ENCODE measurements around the gene YEATS4. TPM values are rescaled to one million over a fixed set of nuclear protein-coding genes. Genes with fewer than 3 reads are reported as not detected.
A peak's percentile ranks its signal among the peaks of the same experiment; 100 is the strongest.

Gene YEATS4
- total and polyA plus RNA-seq, 4 experiments from 2014 or later: 18.2 to 57.5 (median 32.3) TPM

DNA sequence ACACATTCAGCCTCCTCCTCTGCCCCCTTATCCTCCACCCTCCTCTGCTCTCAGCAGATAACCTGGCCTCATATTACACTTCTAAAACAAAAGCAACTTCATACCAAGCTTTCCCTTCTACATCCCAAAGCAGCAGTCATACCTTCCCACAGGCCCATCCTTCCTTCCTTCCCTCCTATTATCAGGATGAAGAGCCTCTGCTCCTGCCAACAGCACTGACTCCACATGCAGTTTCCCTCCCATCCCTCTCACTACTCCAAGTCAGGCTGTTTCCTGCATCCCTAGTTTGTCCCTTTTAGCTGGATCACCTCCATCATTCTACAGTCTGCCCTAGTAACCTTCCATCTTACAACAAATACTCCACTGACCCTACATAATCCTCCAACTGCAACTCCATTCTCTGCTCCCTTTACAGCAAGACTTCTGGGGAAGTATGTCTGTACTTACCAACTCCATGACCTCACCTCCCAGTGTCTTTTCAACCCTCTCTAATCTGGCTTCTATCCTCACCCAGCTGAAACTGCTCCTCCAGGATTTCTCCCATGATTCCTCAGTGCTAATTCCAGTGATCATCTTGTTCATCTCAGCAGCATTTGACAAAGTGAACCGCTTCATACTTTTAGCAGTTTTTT is 4.9 kb upstream of the YEATS4 start:
- peaks cover 4 to 8% of the 10 kb centered on the region in 2 donors for H3K27me3 Mint-ChIP-seq
- H3K27me3 ChIP-seq (ENCODE audit: insufficient read depth, low read length): no peaks in the 10 kb centered on the region
- peaks cover 6% of the 10 kb centered on the region for H3K4me1 ChIP-seq (ENCODE audit: insufficient read depth, low read length)
- no peak overlapping the region for H3K27ac ChIP-seq (ENCODE audit: low read depth, low read length)
- H3K27ac Mint-ChIP-seq: peak overlapping the region in 1 of 7 donors; percentile 15
- ChIA-PET POLR2A (ENCODE audit: partially characterized antibody) (interaction anchor here (0.8 kb wide), 1 partner anchor 24 kb away, joined by 3 read pairs; no protein-coding TSS in a partner anchor), CTCF (ENCODE audit: partially characterized antibody) (interaction anchor here (3.6 kb wide), 1 partner anchor 217 kb away, joined by 29 read pairs; no protein-coding TSS in a partner anchor)
- H3K4me3 Mint-ChIP-seq: no peak overlapping the region
- no peaks in the 10 kb centered on the region for H3K36me3 Mint-ChIP-seq
- H3K9me3 Mint-ChIP-seq: peaks cover 0 to 3% (median 0%) of the 10 kb centered on the region in 8 donors
- H3K4me1 Mint-ChIP-seq: peaks cover 13 to 16% (median 15%) of the 10 kb centered on the region in 4 donors
- H3K4me3 ChIP-seq (ENCODE audit: low read length in 2 of 2): no peak overlapping the region
- intact Hi-C loops (cut with micrococcal nuclease): loop anchor here (5.0 kb wide), 2 partner anchors 1223 to 1378 kb away; no protein-coding TSS in a partner anchor
- DNase-seq: no peak
- H3K36me3 ChIP-seq (ENCODE audit: insufficient read depth, low read length): no peaks in the 10 kb centered on the region
- no peaks in the 10 kb centered on the region for H3K9me3 ChIP-seq (ENCODE audit: control insufficient read depth in 1 of 2, low read length in 2 of 2)

DNA sequence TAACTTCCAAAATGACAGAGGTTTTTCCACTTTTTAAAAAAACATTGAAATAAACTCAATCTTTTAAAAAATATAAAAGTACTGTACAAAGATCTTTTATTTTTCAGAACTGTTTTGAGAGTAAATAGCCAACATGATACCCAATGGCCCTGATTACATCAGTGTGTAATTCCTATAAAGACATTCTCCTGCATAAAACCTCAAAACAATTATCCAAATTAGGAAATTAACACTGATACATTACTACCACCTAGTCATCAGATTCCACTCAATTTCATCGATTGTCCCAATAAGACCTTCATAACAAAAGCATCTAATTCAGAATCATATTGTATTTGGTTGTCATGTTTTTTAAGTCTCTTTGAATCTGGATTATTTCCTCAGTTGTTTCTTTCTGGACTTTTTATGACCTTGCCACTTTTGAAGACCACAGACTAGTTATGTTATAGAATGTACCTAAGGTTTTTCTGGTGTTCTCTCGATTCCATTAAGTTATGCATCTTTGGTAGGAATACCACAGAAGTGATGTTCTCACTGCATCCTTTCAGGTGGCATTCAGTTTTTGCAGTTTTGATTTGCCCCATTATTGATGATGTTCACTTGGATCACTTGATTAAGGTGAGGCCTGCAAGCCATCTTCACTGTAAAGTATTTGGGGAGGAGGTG is 4.0 kb upstream of the YEATS4 start:
- Mint-ChIP-seq H3K27me3 (peaks cover 4 to 8% of the 10 kb centered on the region in 2 donors), H3K9me3 (peaks cover 0 to 6% (median 0%) of the 10 kb centered on the region in 8 donors), H3K36me3 (peaks cover 0 to 5% of the 10 kb centered on the region in 2 donors), H3K27ac (no peak overlapping the region), H3K4me1 (peaks cover 17 to 21% (median 20%) of the 10 kb centered on the region in 4 donors), H3K4me3 (no peak overlapping the region)
- Histone ChIP-seq H3K4me1 (ENCODE audit: insufficient read depth, low read length) (peaks cover 9% of the 10 kb centered on the region), H3K9me3 (ENCODE audit: control insufficient read depth in 1 of 2, low read length in 2 of 2) (no peaks in the 10 kb centered on the region), H3K27ac (ENCODE audit: low read depth, low read length) (no peak overlapping the region), H3K27me3 (ENCODE audit: insufficient read depth, low read length) (no peaks in the 10 kb centered on the region), H3K36me3 (ENCODE audit: insufficient read depth, low read length) (no peaks in the 10 kb centered on the region), H3K4me3 (ENCODE audit: low read length in 2 of 2) (no peak overlapping the region)
- ChIA-PET CTCF (ENCODE audit: partially characterized antibody) (interaction anchor here (1.7 to 4.0 kb wide), 4 partner anchors 7 to 230 kb away, joined by 6 to 146 read pairs (median 56); partner anchors contain the start of genes CCT2 and LYZ), POLR2A (ENCODE audit: partially characterized antibody) (interaction anchor here (6.0 kb wide), 1 partner anchor 24 kb away, joined by 73 read pairs; no protein-coding TSS in a partner anchor)
- DNase-seq: no peak
- intact Hi-C loops (cut with micrococcal nuclease): loop anchor here (5.0 kb wide), 2 partner anchors 1222 to 1377 kb away; no protein-coding TSS in a partner anchor

DNA sequence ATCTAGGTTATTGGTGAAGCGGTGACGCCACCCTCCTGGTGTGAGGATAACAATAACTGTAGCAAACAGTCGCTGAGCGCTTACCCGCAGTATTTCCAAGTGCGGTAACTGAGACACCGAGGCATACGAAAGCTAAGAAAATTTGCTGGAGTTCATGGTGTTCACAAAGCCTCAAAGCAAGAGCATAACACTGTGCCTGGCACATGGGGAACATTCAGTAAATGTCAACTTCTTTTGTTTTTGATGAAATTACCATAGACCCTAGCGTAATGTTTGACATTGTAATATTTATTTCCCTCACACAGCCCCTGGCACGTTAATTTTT is 767 bp downstream of the YEATS4 start:
- intact Hi-C loops (cut with micrococcal nuclease): loop anchor here (1.0 kb wide), 1 partner anchor 379 kb away; no protein-coding TSS in a partner anchor
- no peaks in the 10 kb centered on the region for H3K27me3 ChIP-seq (ENCODE audit: insufficient read depth, low read length)
- H3K27ac ChIP-seq (ENCODE audit: low read depth, low read length): peak overlapping the region; percentile 86
- H3K4me3 ChIP-seq (ENCODE audit: low read length in 2 of 2): peak overlapping the region; percentile 67 to 74
- ChIA-PET POLR2A (ENCODE audit: partially characterized antibody) (interaction anchor here (0.8 to 6.0 kb wide), 2 partner anchors 29 to 379 kb away, joined by 3 to 73 read pairs; no protein-coding TSS in a partner anchor), CTCF (ENCODE audit: partially characterized antibody) (no interaction called here)
- H3K36me3 ChIP-seq (ENCODE audit: insufficient read depth, low read length): no peaks in the 10 kb centered on the region
- Mint-ChIP-seq H3K27ac (peak overlapping the region; percentile 82 to 96 (median 94)), H3K4me1 (peaks cover 24 to 29% (median 27%) of the 10 kb centered on the region in 4 donors), H3K27me3 (no peaks in the 10 kb centered on the region), H3K4me3 (peak overlapping the region; percentile 83 to 97 (median 93)), H3K36me3 (peaks cover 0 to 17% of the 10 kb centered on the region in 2 donors), H3K9me3 (peaks cover 0 to 6% (median 0%) of the 10 kb centered on the region in 8 donors)
- no peaks in the 10 kb centered on the region for H3K9me3 ChIP-seq (ENCODE audit: control insufficient read depth in 1 of 2, low read length in 2 of 2)
- H3K4me1 ChIP-seq (ENCODE audit: insufficient read depth, low read length): peaks cover 11% of the 10 kb centered on the region
- DNase-seq: no peak

DNA sequence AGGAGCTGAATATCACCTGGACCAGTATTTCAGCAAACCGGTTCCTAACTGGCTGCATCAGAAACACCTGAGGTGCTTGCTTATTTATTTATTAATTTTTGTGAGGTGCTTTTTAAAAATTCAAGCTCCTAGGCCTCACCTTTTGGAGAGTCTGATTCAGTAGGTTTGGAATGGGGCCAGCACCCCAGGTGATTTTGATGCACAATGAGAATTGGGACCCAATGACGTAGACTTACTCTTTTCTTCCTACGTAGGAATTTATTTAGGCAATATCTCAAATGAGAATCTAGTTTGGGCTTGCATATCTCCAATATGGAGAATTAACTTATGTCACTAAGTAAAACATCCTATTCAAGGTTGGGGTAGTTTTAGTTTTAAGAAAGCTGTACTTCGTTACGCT is 7.3 kb downstream of the YEATS4 start:
- Histone ChIP-seq H3K4me3 (ENCODE audit: low read length in 2 of 2) (no peak overlapping the region), H3K27me3 (ENCODE audit: insufficient read depth, low read length) (no peaks in the 10 kb centered on the region), H3K4me1 (ENCODE audit: insufficient read depth, low read length) (no peaks in the 10 kb centered on the region), H3K9me3 (ENCODE audit: control insufficient read depth in 1 of 2, low read length in 2 of 2) (no peaks in the 10 kb centered on the region), H3K27ac (ENCODE audit: low read depth, low read length) (no peak overlapping the region), H3K36me3 (ENCODE audit: insufficient read depth, low read length) (peaks cover 18% of the 10 kb centered on the region)
- no peak for DNase-seq
- no peak overlapping the region for H3K4me3 Mint-ChIP-seq
- CTCF ChIA-PET (ENCODE audit: partially characterized antibody): interaction anchor here (2.5 kb wide), 1 partner anchor 8 kb away, joined by 12 read pairs; no protein-coding TSS in a partner anchor
- no peak overlapping the region for H3K27ac Mint-ChIP-seq
- no peaks in the 10 kb centered on the region for H3K9me3 Mint-ChIP-seq
- intact Hi-C loops (cut with micrococcal nuclease): no loop called here
- peaks cover 4 to 14% (median 7%) of the 10 kb centered on the region in 4 donors for H3K4me1 Mint-ChIP-seq
- peaks cover 29 to 51% of the 10 kb centered on the region in 2 donors for H3K36me3 Mint-ChIP-seq
- no peaks in the 10 kb centered on the region for H3K27me3 Mint-ChIP-seq
- POLR2A ChIA-PET (ENCODE audit: partially characterized antibody): no interaction called here

DNA sequence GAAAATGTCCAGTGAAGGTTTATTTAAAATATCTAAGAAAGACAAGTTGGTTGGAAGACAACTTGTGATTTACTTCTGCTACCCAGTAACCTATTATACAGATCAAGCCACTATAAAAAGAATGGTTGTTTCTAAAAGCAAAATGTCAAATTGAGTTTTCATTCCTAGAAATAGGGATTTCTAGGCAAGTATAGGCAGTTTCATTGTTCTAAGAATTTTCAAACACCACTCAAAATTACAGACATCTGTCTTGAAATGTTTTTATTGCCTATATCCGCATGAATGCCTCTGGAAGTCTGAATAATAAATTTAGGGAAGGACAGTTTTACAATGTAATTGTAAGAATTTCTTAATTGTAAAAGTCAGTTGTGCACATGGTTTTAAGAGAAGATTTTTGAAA is 8.6 kb downstream of the YEATS4 start:
- no peak overlapping the region for H3K4me3 ChIP-seq (ENCODE audit: low read length in 2 of 2)
- H3K4me3 Mint-ChIP-seq: no peak overlapping the region
- DNase-seq: no peak
- H3K27ac Mint-ChIP-seq: no peak overlapping the region
- H3K27me3 ChIP-seq (ENCODE audit: insufficient read depth, low read length): no peaks in the 10 kb centered on the region
- H3K9me3 ChIP-seq (ENCODE audit: control insufficient read depth in 1 of 2, low read length in 2 of 2): no peaks in the 10 kb centered on the region
- ChIA-PET CTCF (ENCODE audit: partially characterized antibody) (interaction anchor here (2.5 kb wide), 1 partner anchor 10 kb away, joined by 12 read pairs; no protein-coding TSS in a partner anchor), POLR2A (ENCODE audit: partially characterized antibody) (no interaction called here)
- H3K4me1 ChIP-seq (ENCODE audit: insufficient read depth, low read length): no peaks in the 10 kb centered on the region
- no peak overlapping the region for H3K27ac ChIP-seq (ENCODE audit: low read depth, low read length)
- peaks cover 40 to 62% of the 10 kb centered on the region in 2 donors for H3K36me3 Mint-ChIP-seq
- H3K9me3 Mint-ChIP-seq: no peaks in the 10 kb centered on the region
- peaks cover 6 to 14% (median 9%) of the 10 kb centered on the region in 4 donors for H3K4me1 Mint-ChIP-seq
- intact Hi-C loops (cut with micrococcal nuclease): no loop called here
- peaks cover 18% of the 10 kb centered on the region for H3K36me3 ChIP-seq (ENCODE audit: insufficient read depth, low read length)
- no peaks in the 10 kb centered on the region for H3K27me3 Mint-ChIP-seq

DNA sequence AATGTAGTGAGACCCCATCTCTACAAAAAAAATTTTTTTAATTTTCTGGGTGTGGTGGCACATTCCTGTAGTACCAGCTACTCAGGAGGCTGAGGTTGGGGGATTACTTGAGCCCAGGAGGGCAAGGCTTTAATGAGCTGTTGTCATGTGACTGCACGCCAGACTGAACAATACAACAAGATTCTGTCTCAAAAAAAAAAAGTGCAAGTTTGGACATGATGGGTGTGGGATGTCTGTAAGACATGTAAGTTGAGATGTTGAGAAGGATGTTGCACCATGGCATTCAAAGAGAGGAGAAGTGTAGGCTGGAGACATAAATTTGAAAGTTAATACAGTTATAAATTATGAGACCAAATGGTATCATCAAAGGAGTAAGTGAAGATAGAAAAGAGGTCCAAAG is 23.5 kb downstream of the YEATS4 start:
- intact Hi-C loops (cut with micrococcal nuclease): no loop called here
- ChIA-PET CTCF (ENCODE audit: partially characterized antibody) (no interaction called here), POLR2A (ENCODE audit: partially characterized antibody) (no interaction called here)
- Mint-ChIP-seq H3K9me3 (no peaks in the 10 kb centered on the region), H3K4me3 (no peak overlapping the region), H3K27me3 (no peaks in the 10 kb centered on the region), H3K27ac (no peak overlapping the region), H3K36me3 (peaks cover 45 to 48% of the 10 kb centered on the region in 2 donors), H3K4me1 (peaks cover 6 to 10% (median 6%) of the 10 kb centered on the region in 4 donors)
- Histone ChIP-seq H3K27me3 (ENCODE audit: insufficient read depth, low read length) (no peaks in the 10 kb centered on the region), H3K9me3 (ENCODE audit: control insufficient read depth in 1 of 2, low read length in 2 of 2) (no peaks in the 10 kb centered on the region), H3K4me1 (ENCODE audit: insufficient read depth, low read length) (no peaks in the 10 kb centered on the region), H3K27ac (ENCODE audit: low read depth, low read length) (no peak overlapping the region), H3K36me3 (ENCODE audit: insufficient read depth, low read length) (no peaks in the 10 kb centered on the region), H3K4me3 (ENCODE audit: low read length in 2 of 2) (no peak overlapping the region)
- no peak for DNase-seq

DNA sequence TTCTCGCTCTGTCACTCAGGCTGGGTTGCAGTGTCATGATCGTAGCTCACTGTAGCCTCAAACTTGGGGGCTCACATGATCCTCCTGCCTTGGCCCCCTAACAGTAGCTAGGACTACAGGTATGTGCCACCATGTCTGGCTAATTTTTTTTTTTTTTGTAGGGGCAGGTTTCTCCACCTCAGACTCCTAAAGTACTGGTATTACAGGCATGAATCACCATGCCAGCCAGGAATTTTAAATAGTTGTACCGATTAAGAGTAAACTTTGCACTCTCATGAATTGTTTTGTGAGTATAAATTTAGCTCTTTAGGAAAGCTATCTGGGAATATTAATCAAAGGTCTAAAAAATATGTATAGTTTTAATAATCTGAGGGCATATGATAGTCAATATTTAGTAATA is 25.5 kb downstream of the YEATS4 start:
- H3K4me1 ChIP-seq (ENCODE audit: insufficient read depth, low read length): no peaks in the 10 kb centered on the region
- no peaks in the 10 kb centered on the region for H3K9me3 ChIP-seq (ENCODE audit: control insufficient read depth in 1 of 2, low read length in 2 of 2)
- H3K27ac Mint-ChIP-seq: no peak overlapping the region
- ChIA-PET POLR2A (ENCODE audit: partially characterized antibody) (no interaction called here), CTCF (ENCODE audit: partially characterized antibody) (interaction anchor here (1.1 to 3.2 kb wide), 2 partner anchors 9 to 186 kb away, joined by 3 to 14 read pairs; no protein-coding TSS in a partner anchor)
- H3K4me3 Mint-ChIP-seq: no peak overlapping the region
- H3K36me3 ChIP-seq (ENCODE audit: insufficient read depth, low read length): peaks cover 3% of the 10 kb centered on the region
- intact Hi-C loops (cut with micrococcal nuclease): no loop called here
- peaks cover 4 to 10% (median 6%) of the 10 kb centered on the region in 4 donors for H3K4me1 Mint-ChIP-seq
- no peak overlapping the region for H3K27ac ChIP-seq (ENCODE audit: low read depth, low read length)
- no peaks in the 10 kb centered on the region for H3K27me3 Mint-ChIP-seq
- H3K36me3 Mint-ChIP-seq: peaks cover 34 to 40% of the 10 kb centered on the region in 2 donors
- H3K4me3 ChIP-seq (ENCODE audit: low read length in 2 of 2): no peak overlapping the region
- no peak for DNase-seq
- H3K27me3 ChIP-seq (ENCODE audit: insufficient read depth, low read length): no peaks in the 10 kb centered on the region
- no peaks in the 10 kb centered on the region for H3K9me3 Mint-ChIP-seq

Measured in CD4-positive, alpha-beta memory T cell (primary cell).